Hepatocyte (in vitro differentiated cells): ENCODE results near the gene CLCN4. TPM values are rescaled to one million over a fixed set of nuclear protein-coding genes. Genes with fewer than 3 reads are reported as not detected.

ENCODE experiments used
- DNase-seq: peaks from one replicate; pipeline ENCODE4 v3.0.0-alpha.2; 2016; ENCODE audit warnings: low spot score
- H2AFZ ChIP-seq: fragments of 200-600 bp; sonication (generic); 2 replicates; pipeline ENCODE4 v1.6.0; 2016; ENCODE audit warnings: antibody characterized with exemption, mild to moderate bottlenecking
- H3K27ac ChIP-seq: fragments of 200-600 bp; sonication (generic); 2 replicates; pipeline ENCODE4 v1.5.1; 2016; ENCODE audit warnings: mild to moderate bottlenecking
- H3K27me3 ChIP-seq: fragments of 200-600 bp; sonication (generic); 2 replicates; pipeline ENCODE4 v1.6.1; 2016
- H3K36me3 ChIP-seq: fragments of 200-600 bp; sonication (generic); replicated peaks from 2 replicates; pipeline ENCODE4 v1.5.1; 2016; ENCODE audit warnings: low read depth; ENCODE audit not compliant: insufficient read depth
- H3K4me1 ChIP-seq: fragments of 200-600 bp; sonication (generic); 2 replicates; pipeline ENCODE4 v1.5.1; 2016; ENCODE audit warnings: mild to moderate bottlenecking, moderate library complexity; ENCODE audit not compliant: insufficient read depth
- H3K4me2 ChIP-seq: fragments of 200-600 bp; sonication (generic); 2 replicates; pipeline ENCODE4 v1.6.0; 2016
- H3K4me3 ChIP-seq: fragments of 200-600 bp; sonication (generic); 2 replicates; pipeline ENCODE4 v1.5.1; 2016; ENCODE audit warnings: mild to moderate bottlenecking
- H3K79me2 ChIP-seq: fragments of 200-600 bp; sonication (generic); 2 replicates; pipeline ENCODE4 v1.6.0; 2017; ENCODE audit warnings: mild to moderate bottlenecking
- H3K9me2 ChIP-seq: fragments of 200-600 bp; sonication (generic); replicated peaks from 2 replicates; pipeline ENCODE4 v1.6.0; 2017; ENCODE audit warnings: mild to moderate bottlenecking; ENCODE audit not compliant: insufficient read depth
- H3K9me3 ChIP-seq: fragments of 200-600 bp; sonication (generic); 2 replicates; pipeline ENCODE4 v1.5.1; 2016; ENCODE audit warnings: low read depth, mild to moderate bottlenecking
- H4K20me1 ChIP-seq: fragments of 200-600 bp; sonication (generic); 2 replicates; pipeline ENCODE4 v1.6.0; 2016; ENCODE audit warnings: mild to moderate bottlenecking; ENCODE audit not compliant: insufficient read depth, poor library complexity, severe bottlenecking
- EZH2 ChIP-seq: fragments of 200-600 bp; sonication (generic); IDR thresholded peaks from 2 replicates; pipeline ENCODE4 v1.6.1; 2016; ENCODE audit warnings: antibody characterized with exemption, mild to moderate bottlenecking, borderline replicate concordance
- EZH2phosphoT487 ChIP-seq: fragments of 200-600 bp; sonication (generic); IDR thresholded peaks from one replicate; pipeline ENCODE4 v1.6.1; 2018; ENCODE audit warnings: antibody characterized with exemption, mild to moderate bottlenecking, low read depth, moderate library complexity; ENCODE audit not compliant: unreplicated experiment, severe bottlenecking
- WGBS: methylation state at CpG from one replicate; pipeline ENCODE4 v1.1.6; 2016; ENCODE audit warnings: low lambda C conversion rate; ENCODE audit errors: missing lambda C conversion rate; 5-methylcytosine and 5-hydroxymethylcytosine counted together
- polyA plus RNA-seq: library from polyadenylated mRNA; unstranded; fragments of >200 nt; fragmentation: Nextera tagmentation; extraction: Ambion mirVana; gene quantifications from 2 replicates; pipeline ENCODE4 v1.2.1, GENCODE V29; 2016
- total RNA-seq: library from RNA; depleted of rRNA; stranded (reverse); fragments of >200 nt; gene quantifications from 2 replicates; pipeline ENCODE4 v1.2.3, GENCODE V29; 2014
- TF ChIP-seq, protein P1 (sequence below): fragments of 200-600 bp; sonication (generic); IDR thresholded peaks from 2 replicates; pipeline ENCODE4 v1.5.1; 2016; ENCODE audit warnings: antibody characterized with exemption, mild to moderate bottlenecking; ENCODE audit not compliant: poor library complexity

CLCN4 gene
- total and polyA plus RNA-seq, 2 experiments from 2014 or later = 2.2 to 3.8 TPM

DNA sequence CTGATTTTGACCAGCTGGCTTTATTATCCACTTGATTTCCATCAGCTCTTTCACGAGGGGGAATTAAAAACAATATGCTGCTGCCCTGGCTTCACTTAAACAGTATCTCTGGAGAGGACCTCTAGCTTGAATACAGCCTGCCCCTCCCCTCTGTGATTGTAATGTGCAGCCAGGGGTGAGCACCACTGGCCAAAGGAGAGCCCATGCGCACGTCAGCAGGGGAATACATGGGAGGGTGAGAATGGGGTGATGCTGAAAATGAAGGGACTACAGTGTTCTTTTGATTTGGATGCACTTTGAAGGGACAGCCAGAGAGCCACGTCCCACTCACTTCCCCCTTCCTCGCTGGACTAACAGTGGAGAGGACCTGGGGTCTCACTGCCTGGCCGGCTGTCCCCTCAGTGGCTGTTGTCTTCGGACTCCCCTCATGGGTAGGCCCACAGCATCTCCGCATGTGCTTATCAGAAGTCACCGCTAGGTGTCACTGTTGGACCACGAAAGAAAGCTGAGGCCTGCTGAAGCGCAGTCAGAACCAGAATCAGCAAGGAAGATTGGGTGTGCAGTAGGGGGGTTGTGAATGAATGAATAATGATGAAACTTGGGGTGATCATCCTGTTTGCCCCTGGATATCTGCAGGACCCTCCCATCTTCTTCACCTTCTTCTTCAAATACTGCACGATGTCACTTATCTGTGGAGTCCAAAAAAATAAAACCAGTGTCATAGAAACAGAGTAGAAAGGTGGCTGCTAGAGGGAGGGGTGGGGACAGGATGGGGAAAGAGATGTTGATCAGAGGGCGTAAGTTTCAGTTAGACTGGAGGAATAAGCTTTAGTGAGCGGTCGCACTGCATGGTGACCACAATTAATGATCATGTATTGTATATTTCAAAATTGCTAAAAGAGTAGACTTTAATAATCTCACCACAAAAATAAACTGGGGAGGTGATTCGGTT is 32.8 kb downstream of the CLCN4 start:
- H3K4me2 ChIP-seq = no peak overlapping the region
- TF ChIP-seq EZH2 (no peak), EZH2phosphoT487 (no peak)
- TF ChIP-seq, protein P1, sequence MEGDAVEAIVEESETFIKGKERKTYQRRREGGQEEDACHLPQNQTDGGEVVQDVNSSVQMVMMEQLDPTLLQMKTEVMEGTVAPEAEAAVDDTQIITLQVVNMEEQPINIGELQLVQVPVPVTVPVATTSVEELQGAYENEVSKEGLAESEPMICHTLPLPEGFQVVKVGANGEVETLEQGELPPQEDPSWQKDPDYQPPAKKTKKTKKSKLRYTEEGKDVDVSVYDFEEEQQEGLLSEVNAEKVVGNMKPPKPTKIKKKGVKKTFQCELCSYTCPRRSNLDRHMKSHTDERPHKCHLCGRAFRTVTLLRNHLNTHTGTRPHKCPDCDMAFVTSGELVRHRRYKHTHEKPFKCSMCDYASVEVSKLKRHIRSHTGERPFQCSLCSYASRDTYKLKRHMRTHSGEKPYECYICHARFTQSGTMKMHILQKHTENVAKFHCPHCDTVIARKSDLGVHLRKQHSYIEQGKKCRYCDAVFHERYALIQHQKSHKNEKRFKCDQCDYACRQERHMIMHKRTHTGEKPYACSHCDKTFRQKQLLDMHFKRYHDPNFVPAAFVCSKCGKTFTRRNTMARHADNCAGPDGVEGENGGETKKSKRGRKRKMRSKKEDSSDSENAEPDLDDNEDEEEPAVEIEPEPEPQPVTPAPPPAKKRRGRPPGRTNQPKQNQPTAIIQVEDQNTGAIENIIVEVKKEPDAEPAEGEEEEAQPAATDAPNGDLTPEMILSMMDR = peak; percentile 74
- WGBS = 43% methylated on average over 16 of the region's 16 CpGs

DNA sequence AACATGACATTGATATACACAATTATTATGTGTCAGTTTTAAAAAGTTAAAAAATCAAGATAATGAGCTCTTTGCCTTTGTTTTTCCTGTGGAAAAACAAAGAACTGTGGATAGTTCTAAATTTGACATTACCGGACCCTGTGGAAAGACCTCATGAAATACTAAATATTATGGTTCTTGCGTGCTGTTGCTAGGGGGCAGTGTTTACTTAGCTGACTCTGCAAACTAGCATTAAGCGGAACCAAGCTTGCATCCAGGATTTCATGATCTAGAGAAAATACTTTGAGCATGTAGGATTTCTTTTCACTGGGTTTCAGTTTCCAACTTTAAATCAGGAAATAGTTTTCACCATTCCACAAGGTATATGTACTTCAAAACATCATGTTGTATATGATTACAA is 33.6 kb downstream of the CLCN4 start:
- no peak overlapping the region for H3K27ac ChIP-seq
- H3K4me1 ChIP-seq = no peaks in the 10 kb centered on the region
- H3K27me3 ChIP-seq = no peaks in the 10 kb centered on the region
- H3K79me2 ChIP-seq = no peaks in the 10 kb centered on the region
- no peaks in the 10 kb centered on the region for H3K36me3 ChIP-seq
- DNase-seq = peak; percentile 61
- 26% methylated on average over 3 of the region's 3 CpGs for WGBS
- no peaks in the 10 kb centered on the region for H3K9me3 ChIP-seq
- H3K4me2 ChIP-seq = no peak overlapping the region
- no peak for TF ChIP-seq EZH2phosphoT487
- no peak for TF ChIP-seq EZH2
- TF ChIP-seq, protein P1 = peak; percentile 59
- H4K20me1 ChIP-seq = no peaks in the 10 kb centered on the region
- H2AFZ ChIP-seq = no peak overlapping the region
- no peaks in the 10 kb centered on the region for H3K9me2 ChIP-seq
- H3K4me3 ChIP-seq = no peak overlapping the region

More for the DNA sequence above, 32.8 kb downstream of the CLCN4 start:
- Histone ChIP-seq H3K27ac (no peak overlapping the region), H3K79me2 (no peaks in the 10 kb centered on the region), H3K4me3 (no peak overlapping the region), H3K9me2 (no peaks in the 10 kb centered on the region), H2AFZ (no peak overlapping the region), H4K20me1 (no peaks in the 10 kb centered on the region), H3K27me3 (no peaks in the 10 kb centered on the region), H3K36me3 (no peaks in the 10 kb centered on the region), H3K4me1 (no peaks in the 10 kb centered on the region), H3K9me3 (no peaks in the 10 kb centered on the region)
- DNase-seq = peak; percentile 84

DNA sequence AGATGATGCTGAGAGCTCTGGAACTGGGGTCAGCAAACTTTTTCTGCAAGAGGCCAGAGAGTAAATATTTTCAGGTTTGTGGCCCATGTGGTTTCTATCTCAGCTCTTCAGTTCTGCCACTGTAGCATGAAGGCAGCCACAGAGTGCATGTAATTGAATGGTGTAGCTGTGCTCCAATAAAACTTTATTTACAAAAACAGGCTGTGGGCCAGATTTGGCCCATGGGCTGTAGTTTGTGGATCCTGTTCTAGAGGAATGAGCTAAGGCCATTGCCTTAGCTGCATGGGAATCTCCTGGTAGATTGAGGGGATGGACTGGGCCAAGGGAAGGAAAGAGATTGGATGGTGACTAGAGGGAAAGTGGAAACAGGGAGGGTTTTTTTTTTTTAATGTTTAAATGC is 36.8 kb downstream of the CLCN4 start:
- Histone ChIP-seq H2AFZ (no peak overlapping the region), H3K4me3 (no peak overlapping the region), H3K9me2 (no peaks in the 10 kb centered on the region), H4K20me1 (no peaks in the 10 kb centered on the region), H3K4me1 (no peaks in the 10 kb centered on the region), H3K36me3 (no peaks in the 10 kb centered on the region), H3K4me2 (no peak overlapping the region), H3K27me3 (no peaks in the 10 kb centered on the region), H3K9me3 (no peaks in the 10 kb centered on the region), H3K79me2 (no peaks in the 10 kb centered on the region), H3K27ac (no peak overlapping the region)
- no peak for DNase-seq
- TF ChIP-seq EZH2 (no peak), EZH2phosphoT487 (no peak)
- TF ChIP-seq, protein P1 = no peak
